Measurements from ENCODE around the gene DYNLT4. TPM values are rescaled to one million over a fixed set of nuclear protein-coding genes. Genes with fewer than 3 reads are reported as not detected.
"Not testable (repeated sequence)": the region's sequence is repeated elsewhere in the genome, so short reads cannot be mapped to it uniquely, and the experiment has no call there.

Gene DYNLT4
- total RNA-seq, 1 donor from 2014 or later = 0.31 TPM

GRCh38 chr1:44817771-44818495 is 10.8 kb upstream of the DYNLT4 start:
- Mint-ChIP-seq H3K9me3 (peaks cover 8% of the 10 kb centered on the region), H3K4me3 (peak overlapping the region; percentile 47), H3K4me1 (peaks cover 24% of the 10 kb centered on the region), H3K27me3 (ENCODE audit: low read depth) (no peaks in the 10 kb centered on the region), H3K36me3 (peaks cover 11% of the 10 kb centered on the region), H3K27ac (peak overlapping the region; percentile 35)
- no peak for TF ChIP-seq CTCF (IDR thresholded peaks at IDR 0.05; ENCODE audit: unreplicated experiment)
- DNase-seq (ENCODE audit: low spot score in 2 of 2, unreplicated experiment in 2 of 2) = no peak

DNA sequence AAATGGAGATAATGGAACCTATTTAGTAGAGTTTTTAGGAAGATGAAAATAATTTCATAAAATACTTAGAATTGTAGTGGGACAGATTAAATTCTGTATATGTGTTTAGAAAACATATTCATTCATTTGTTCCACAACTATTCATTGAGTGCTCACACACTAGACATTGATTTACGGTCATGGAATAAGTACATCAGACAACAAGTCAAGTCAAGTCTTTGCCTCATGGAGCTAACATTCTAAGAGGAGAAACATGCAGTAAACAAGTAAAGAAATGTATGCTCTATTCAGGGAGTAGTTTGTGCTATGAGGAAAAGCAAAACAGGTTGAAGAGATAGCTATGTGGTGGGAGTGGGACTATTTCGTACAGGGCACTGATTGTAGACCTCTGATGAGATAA is 10.2 kb upstream of the DYNLT4 start:
- Mint-ChIP-seq H3K36me3 (peaks cover 11% of the 10 kb centered on the region), H3K27me3 (ENCODE audit: low read depth) (no peaks in the 10 kb centered on the region), H3K4me1 (peaks cover 24% of the 10 kb centered on the region), H3K27ac (peak overlapping the region; percentile 30), H3K9me3 (peaks cover 8% of the 10 kb centered on the region), H3K4me3 (no peak overlapping the region)
- no peak for TF ChIP-seq CTCF (IDR thresholded peaks at IDR 0.05; ENCODE audit: unreplicated experiment)
- no peak for DNase-seq (ENCODE audit: low spot score in 2 of 2, unreplicated experiment in 2 of 2)

DNA sequence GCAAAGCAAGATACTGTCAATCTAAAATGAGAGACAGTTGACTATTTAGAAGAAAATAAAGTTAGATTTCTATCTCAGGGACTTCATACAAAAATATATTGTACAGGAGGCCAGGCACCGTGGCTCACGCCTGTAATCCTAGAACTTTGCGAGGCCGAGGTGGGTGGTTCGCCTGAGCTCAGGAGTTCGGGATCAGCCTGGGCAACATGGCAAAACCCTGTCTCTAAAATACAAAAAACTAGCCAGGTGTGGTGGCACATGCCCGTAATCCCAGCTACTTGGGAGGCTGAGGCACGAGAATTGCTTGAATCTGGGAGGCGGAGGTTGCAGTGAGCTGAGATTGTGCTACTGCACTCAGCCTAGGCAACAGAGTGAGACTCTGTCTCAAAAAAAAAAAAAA is 8.8 kb upstream of the DYNLT4 start:
- not testable (repeated sequence) for H3K4me3 Mint-ChIP-seq; H3K9me3 Mint-ChIP-seq; H3K27me3 Mint-ChIP-seq (ENCODE audit: low read depth); DNase-seq (ENCODE audit: low spot score in 2 of 2, unreplicated experiment in 2 of 2); H3K27ac Mint-ChIP-seq
- Mint-ChIP-seq H3K36me3 (peaks cover 15% of the 10 kb centered on the region), H3K4me1 (peaks cover 34% of the 10 kb centered on the region)

DNA sequence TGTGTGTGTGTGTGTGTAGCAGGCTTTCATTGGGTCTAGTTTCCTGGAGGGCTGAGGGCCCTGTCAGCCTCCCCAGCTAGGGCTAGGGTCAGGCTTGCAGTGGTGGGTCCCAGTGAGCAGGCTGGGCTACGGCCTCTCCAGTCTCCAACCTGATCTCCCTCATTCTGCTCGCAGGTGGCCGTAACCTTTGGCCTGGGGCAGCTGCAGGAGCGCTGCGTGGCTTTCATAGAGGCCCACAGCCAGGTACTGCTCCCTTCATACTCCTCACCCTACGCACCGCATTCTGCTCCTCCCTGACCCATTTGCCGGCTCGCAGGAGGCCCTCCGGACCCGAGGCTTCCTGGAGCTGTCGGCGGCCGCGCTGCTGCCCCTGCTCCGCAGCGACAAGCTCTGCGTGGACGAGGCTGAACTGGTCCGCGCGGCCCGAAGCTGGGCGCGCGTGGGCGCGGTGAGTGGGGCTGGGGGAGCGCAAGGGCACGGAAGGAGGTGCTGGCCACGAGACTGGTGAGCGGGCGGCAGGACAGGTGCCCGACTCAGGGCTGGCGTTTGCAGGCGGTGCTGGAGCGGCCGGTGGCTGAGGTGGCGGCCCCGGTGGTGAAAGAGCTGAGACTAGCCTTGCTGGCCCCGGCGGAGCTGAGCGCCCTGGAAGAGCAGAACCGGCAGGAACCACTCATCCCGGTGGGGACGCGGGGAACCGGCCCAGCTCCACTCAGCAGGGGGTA is 5.8 kb upstream of the DYNLT4 start:
- no peak for TF ChIP-seq CTCF (IDR thresholded peaks at IDR 0.05; ENCODE audit: unreplicated experiment)
- peak overlapping the region; percentile 24 for H3K4me3 Mint-ChIP-seq
- H3K4me1 Mint-ChIP-seq = peaks cover 44% of the 10 kb centered on the region
- H3K27me3 Mint-ChIP-seq (ENCODE audit: low read depth) = no peaks in the 10 kb centered on the region
- peaks cover 15% of the 10 kb centered on the region for H3K36me3 Mint-ChIP-seq
- peaks cover 5% of the 10 kb centered on the region for H3K9me3 Mint-ChIP-seq
- H3K27ac Mint-ChIP-seq = no peak overlapping the region
- no peak for DNase-seq (ENCODE audit: low spot score in 2 of 2, unreplicated experiment in 2 of 2)

- TF ChIP-seq CTCF (IDR thresholded peaks at IDR 0.05; ENCODE audit: unreplicated experiment) = no peak
- peak overlapping the region; percentile 71 for H3K27ac Mint-ChIP-seq
- peaks cover 52% of the 10 kb centered on the region for H3K4me1 Mint-ChIP-seq
- H3K27me3 Mint-ChIP-seq (ENCODE audit: low read depth) = no peaks in the 10 kb centered on the region
- H3K4me3 Mint-ChIP-seq = no peak overlapping the region
- H3K9me3 Mint-ChIP-seq = no peaks in the 10 kb centered on the region
- DNase-seq (ENCODE audit: low spot score in 2 of 2, unreplicated experiment in 2 of 2) = no peak
- H3K36me3 Mint-ChIP-seq = peaks cover 15% of the 10 kb centered on the region
Observed at GRCh38 chr1:44811234-44811633, 4.1 kb upstream of the DYNLT4 start.

DNA sequence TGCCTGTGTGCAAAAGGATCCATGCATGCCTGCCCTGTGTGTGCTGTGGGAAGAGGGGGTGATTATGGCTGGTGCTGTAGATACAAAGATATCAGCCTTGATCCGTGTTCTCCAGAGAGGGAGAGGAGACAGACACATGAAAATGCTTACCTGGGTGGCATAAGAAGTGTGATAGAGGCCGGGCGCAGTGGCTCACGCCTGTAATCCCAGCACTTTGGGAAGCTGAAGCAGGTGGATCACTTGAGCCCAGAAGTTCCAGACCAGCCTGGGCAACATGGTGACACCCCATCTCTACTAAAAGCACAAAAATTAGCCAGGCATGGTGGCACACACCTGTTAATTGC is 3.6 kb upstream of the DYNLT4 start:
- Mint-ChIP-seq H3K36me3 (peaks cover 15% of the 10 kb centered on the region), H3K27ac (peak overlapping the region; percentile 64), H3K4me1 (peaks cover 52% of the 10 kb centered on the region)
- H3K4me3 Mint-ChIP-seq; H3K9me3 Mint-ChIP-seq; DNase-seq (ENCODE audit: low spot score in 2 of 2, unreplicated experiment in 2 of 2); H3K27me3 Mint-ChIP-seq (ENCODE audit: low read depth): not testable (repeated sequence)
